Muscle layer of duodenum (tissue), 2 donors: ENCODE data around the gene DAPK2.
A peak's percentile ranks its signal among the peaks of the same experiment; 100 is the strongest.
"Not testable (repeated sequence)": the region's sequence is repeated elsewhere in the genome, so short reads cannot be mapped to it uniquely, and the experiment has no call there.

Source experiments
- H3K27ac ChIP-seq: one replicate; pipeline ENCODE4 v1.7.0; 2013; ENCODE audit warnings: mild to moderate bottlenecking, low read length
- H3K27me3 ChIP-seq: one replicate; pipeline ENCODE4 v1.7.0; 2013; ENCODE audit warnings: low read depth, mild to moderate bottlenecking, control low read depth, low read length
- H3K36me3 ChIP-seq, 2 donors: one replicate each; pipeline ENCODE4 v1.7.0; 2013; ENCODE audit warnings: low read length in 2 of 2, control low read depth in 1 of 2, mild to moderate bottlenecking in 1 of 2; ENCODE audit not compliant: insufficient read depth in 2 of 2, control insufficient read depth in 1 of 2
- H3K4me1 ChIP-seq, 2 donors: one replicate each; pipeline ENCODE4 v1.7.0; 2013; ENCODE audit warnings: low read length in 2 of 2, mild to moderate bottlenecking in 2 of 2, control low read depth in 1 of 2, moderate library complexity in 1 of 2; ENCODE audit not compliant: insufficient read depth in 2 of 2, control insufficient read depth in 1 of 2
- H3K4me3 ChIP-seq, 2 donors: one replicate each; pipeline ENCODE4 v1.7.0; 2013; ENCODE audit warnings: low read length in 2 of 2, low read depth in 1 of 2, mild to moderate bottlenecking in 1 of 2
- H3K9me3 ChIP-seq, 2 donors: one replicate each; pipeline ENCODE4 v1.7.0; 2013; ENCODE audit warnings: low read length in 2 of 2, control low read depth in 1 of 2, mild to moderate bottlenecking in 1 of 2; ENCODE audit not compliant: control insufficient read depth in 1 of 2
- donor health status: healthy.

Gene DAPK2

DNA sequence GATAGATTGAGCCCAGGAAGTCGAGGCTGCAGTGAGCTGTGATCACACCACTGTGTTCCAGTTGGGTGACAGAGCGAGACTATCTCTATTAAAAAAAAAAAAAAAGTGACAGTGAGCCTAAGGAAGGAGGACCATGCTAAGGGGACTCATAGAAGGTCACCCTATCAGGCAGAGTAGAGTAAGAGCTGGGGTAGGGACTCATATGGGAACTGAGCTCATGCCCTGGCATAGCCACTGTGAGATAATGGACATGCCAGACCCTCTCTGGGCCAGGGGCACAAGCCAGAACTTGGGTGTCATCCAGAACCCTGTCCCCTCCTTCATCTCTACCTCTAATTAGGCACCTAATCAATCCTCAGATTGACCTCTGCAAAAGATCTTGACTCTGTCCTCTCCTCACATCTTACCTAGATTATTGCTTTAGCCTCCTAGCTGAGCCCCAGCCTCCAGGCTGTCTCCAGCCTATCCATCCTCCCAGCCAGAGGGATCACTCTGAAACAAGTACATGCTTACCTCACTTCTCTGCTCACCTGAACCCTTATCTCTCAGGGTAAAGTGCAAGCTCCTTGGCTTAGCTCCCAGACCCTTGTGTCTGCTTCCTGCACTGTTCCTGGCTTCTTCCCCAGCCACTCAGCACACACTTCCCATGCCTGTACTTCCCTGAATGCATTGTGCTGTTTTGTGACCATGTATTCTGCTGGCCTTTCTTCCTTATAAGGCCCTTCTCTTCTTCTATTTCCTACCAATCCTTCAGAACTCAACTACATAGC is 76.4 kb downstream of the DAPK2 start:
- no peaks in the 10 kb centered on the region for H3K9me3 ChIP-seq
- H3K27me3 ChIP-seq: no peaks in the 10 kb centered on the region
- H3K27ac ChIP-seq: peak overlapping the region; percentile 86
- no peak overlapping the region for H3K4me3 ChIP-seq
- peaks cover 7 to 17% of the 10 kb centered on the region in 2 donors for H3K4me1 ChIP-seq
- H3K36me3 ChIP-seq: no peaks in the 10 kb centered on the region

DNA sequence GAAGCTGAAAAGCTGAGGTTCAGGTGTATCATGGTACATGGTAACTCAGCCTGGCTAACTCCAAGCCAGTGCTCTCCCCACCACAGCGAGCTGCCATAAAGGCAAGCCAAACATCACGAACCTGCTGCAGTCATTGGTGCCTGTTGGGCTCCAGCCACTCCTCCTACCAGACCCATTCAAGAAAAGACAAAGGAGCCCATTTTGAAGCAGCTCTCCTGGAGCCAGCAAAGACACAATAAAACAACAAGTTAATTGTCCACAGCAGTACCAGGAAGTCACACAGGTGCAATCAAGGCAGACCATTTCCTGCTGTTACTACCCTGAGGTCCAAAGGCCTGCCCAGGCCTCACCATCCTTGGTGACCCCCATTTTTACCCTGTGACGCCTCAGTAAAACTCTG is 77.6 kb downstream of the DAPK2 start:
- H3K9me3 ChIP-seq: no peaks in the 10 kb centered on the region
- no peak overlapping the region for H3K4me3 ChIP-seq
- peaks cover 4 to 17% of the 10 kb centered on the region in 2 donors for H3K4me1 ChIP-seq
- H3K36me3 ChIP-seq: no peaks in the 10 kb centered on the region
- no peak overlapping the region for H3K27ac ChIP-seq
- H3K27me3 ChIP-seq: no peaks in the 10 kb centered on the region

DNA sequence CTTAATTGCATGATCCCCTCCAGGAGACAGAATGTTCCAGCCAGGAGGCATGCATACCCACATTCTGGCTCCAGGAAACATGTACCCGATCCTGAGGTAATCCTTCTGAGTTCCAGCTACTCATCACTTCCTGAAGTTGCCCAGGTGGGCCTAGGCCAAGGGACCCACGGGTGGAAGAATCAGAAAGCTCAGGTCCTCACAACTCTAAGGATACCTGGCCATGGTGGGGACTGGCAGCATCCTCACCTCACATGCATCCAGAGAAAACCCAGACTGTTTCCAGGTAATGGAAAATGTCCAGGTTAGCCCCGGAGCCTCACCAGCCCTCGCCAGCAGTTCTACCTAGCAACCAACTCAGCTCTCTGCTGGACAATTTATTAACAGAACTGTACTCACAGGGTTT is 78.2 kb downstream of the DAPK2 start:
- Histone ChIP-seq H3K9me3 (no peaks in the 10 kb centered on the region), H3K4me3 (no peak overlapping the region), H3K4me1 (peaks cover 4 to 17% of the 10 kb centered on the region in 2 donors), H3K36me3 (no peaks in the 10 kb centered on the region), H3K27me3 (no peaks in the 10 kb centered on the region), H3K27ac (no peak overlapping the region)

DNA sequence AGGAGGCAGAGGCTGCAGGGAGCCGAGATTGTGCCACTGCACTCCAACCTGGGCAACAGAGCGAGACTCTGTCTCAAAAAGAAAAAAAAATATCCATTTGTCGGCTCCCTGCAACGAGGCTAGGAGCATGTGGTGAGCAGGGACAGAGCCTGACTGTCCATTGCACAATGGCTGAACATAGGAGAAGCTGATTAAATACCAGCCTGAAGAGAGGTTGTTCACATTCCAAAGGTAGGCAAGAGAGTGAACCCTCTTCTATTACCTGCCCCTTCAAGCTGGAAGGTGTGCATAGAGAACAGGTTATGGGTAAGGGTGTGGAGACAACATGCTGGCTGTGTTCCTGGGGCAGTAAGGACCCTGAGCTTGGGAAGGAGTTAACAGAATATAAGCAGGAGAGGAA is 78.7 kb downstream of the DAPK2 start:
- Histone ChIP-seq H3K27me3 (no peaks in the 10 kb centered on the region), H3K27ac (no peak overlapping the region), H3K9me3 (no peaks in the 10 kb centered on the region), H3K4me3 (no peak overlapping the region), H3K36me3 (no peaks in the 10 kb centered on the region), H3K4me1 (peaks cover 4 to 17% of the 10 kb centered on the region in 2 donors)

DNA sequence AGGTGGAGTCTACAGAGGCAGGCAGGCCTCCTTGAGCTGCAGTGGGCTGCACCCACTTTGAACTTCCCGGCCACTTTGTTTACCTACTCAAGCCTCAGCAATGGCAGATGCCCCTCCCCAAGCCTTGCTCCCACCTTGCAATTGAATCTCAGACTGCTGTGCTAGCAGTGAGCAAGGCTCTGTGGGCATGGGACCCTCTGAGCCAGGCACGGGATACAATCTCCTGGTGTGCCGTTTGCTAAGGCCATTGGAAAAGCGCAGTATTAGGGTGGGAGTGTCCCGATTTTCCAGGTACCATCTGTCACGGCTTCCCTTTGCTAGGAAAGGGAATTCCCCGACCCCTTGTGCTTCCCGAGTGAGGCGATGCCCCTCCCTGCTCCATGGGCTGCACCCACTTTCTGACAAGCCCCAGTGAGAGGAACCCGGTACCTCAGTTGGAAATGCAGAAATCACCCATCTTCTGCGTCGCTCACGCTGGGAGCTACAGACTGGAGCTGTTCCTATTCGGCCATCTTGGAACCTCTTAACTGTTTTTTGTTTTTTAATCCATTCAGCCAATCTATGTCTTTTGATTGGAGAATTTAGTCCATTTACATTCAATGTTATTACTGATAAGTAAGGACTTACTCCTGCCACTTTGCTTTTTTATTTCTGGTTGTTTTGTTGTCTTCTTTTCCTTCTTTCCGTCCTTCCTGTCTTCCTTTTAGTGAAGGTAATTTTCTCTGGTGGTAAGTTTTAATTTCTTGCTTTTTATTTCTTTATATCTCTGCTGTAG is 83.2 kb downstream of the DAPK2 start:
- H3K36me3 ChIP-seq, H3K27ac ChIP-seq, H3K9me3 ChIP-seq, H3K4me3 ChIP-seq, H3K4me1 ChIP-seq, H3K27me3 ChIP-seq: not testable (repeated sequence)

DNA sequence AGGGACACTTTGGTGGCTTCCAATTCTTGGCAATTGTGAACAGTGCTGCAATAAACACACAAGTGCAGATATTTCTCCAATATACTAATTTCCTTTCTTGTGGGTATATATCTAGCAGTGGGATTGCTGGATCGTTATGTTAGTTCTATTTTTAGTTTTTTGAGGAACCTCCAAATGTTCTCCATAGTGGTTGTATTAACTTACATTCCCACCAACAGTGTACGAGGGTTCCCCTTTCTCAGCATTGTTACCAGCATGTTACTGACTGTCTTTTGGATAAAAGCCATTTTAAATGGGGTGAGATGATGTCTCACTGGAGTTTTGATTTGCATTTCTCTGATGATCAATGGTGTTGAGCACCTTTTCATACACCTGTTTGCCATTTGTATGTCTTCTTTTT is 92.8 kb downstream of the DAPK2 start:
- no peak overlapping the region for H3K4me3 ChIP-seq
- H3K4me1 ChIP-seq: peaks cover 0 to 4% of the 10 kb centered on the region in 2 donors
- no peak overlapping the region for H3K27ac ChIP-seq
- H3K9me3 ChIP-seq: no peaks in the 10 kb centered on the region
- H3K36me3 ChIP-seq: no peaks in the 10 kb centered on the region
- no peaks in the 10 kb centered on the region for H3K27me3 ChIP-seq

DNA sequence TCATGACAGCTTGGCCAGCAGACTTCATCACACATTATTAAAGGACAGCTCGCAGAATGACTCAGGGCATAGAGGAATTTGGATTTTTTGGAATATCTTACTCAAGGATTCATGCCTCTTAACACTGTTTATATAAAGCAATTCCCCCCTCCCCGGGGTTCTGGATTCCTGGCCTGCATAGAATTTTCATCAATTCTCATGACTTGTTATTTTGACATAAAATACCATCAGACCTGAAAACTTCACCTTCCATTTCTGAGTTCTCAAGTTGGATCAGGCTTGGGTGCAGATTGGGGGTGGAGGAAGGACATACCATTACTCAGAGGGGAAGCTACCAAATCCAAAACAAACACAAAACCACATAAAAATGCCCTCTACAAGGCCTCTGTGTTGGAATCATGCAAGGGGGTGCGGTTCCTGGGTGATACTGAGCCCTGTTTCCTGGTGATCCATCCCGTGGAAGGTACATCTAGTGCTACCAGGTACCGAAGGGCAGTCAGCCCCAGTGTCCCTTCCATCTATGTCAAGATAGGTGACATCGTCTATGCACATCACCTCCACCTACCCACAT is 95.3 kb downstream of the DAPK2 start:
- H3K4me3 ChIP-seq: no peak overlapping the region
- no peaks in the 10 kb centered on the region for H3K36me3 ChIP-seq
- no peaks in the 10 kb centered on the region for H3K27me3 ChIP-seq
- H3K4me1 ChIP-seq: peaks cover 0 to 4% of the 10 kb centered on the region in 2 donors
- H3K27ac ChIP-seq: no peak overlapping the region
- no peaks in the 10 kb centered on the region for H3K9me3 ChIP-seq

DNA sequence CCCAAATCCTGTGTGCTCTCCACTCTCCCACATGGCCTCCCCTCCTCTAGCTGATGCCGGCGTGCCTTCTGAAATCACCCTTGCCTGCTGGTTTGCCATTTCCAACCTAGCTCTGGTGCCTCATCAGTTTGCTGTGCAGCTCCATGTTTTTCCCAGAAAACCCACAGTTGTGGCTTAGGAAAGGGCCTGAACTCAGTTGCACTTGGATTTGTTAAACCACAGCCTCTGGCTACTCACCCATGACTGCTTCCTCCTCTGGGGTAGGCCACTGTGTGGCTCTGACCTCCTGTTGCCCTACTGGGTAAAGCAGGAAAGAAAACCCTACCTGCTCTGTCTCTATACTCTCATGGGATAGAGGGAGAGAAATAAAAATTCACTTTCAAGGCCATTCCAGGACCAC is 97.3 kb downstream of the DAPK2 start:
- Histone ChIP-seq H3K27ac (no peak overlapping the region), H3K36me3 (no peaks in the 10 kb centered on the region), H3K4me1 (peaks cover 0 to 8% of the 10 kb centered on the region in 2 donors), H3K27me3 (no peaks in the 10 kb centered on the region), H3K4me3 (no peak overlapping the region), H3K9me3 (no peaks in the 10 kb centered on the region)

DNA sequence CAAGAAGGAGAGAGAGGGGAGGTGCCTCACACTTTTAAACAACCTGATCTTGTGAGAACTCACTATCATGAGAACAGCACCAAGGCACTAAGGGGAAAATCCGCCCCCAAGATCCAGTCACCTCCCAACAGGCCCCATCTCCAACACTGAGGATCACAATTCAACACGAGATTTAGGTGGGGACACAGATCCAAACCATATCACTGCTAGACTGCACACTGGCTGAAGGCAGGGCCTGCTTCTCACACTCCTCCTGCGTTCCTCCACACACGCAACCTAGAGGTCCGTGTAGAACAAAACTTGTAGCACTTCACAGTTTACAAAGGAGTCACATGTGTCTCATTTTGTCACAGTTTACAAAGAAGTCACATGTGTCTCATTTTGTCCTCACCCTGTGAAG is 97.8 kb downstream of the DAPK2 start:
- Histone ChIP-seq H3K4me3 (no peak overlapping the region), H3K27ac (no peak overlapping the region), H3K9me3 (no peaks in the 10 kb centered on the region), H3K4me1 (peaks cover 0 to 8% of the 10 kb centered on the region in 2 donors), H3K36me3 (no peaks in the 10 kb centered on the region), H3K27me3 (no peaks in the 10 kb centered on the region)

DNA sequence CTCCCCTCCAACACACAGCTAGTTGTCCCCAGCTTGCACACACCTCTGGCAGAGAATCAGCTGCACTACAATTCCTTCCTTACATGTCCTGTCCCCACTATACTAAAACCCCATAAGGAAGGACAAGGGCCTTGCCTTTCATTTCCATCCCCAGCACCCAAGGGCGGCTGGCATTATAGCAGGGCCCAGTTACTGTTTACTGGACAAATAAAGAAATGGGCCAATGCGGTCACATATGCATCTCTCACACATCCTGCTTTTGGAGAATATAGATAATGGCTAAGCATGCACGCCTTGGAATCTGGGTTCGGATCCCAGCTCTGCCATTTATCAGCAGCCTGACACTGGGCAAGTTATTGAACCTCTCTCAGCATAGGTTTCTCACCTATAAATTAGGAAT is 99.1 kb downstream of the DAPK2 start:
- Histone ChIP-seq H3K27ac (no peak overlapping the region), H3K4me1 (peaks cover 0 to 7% of the 10 kb centered on the region in 2 donors), H3K36me3 (no peaks in the 10 kb centered on the region), H3K27me3 (no peaks in the 10 kb centered on the region), H3K9me3 (no peaks in the 10 kb centered on the region), H3K4me3 (no peak overlapping the region)

DNA sequence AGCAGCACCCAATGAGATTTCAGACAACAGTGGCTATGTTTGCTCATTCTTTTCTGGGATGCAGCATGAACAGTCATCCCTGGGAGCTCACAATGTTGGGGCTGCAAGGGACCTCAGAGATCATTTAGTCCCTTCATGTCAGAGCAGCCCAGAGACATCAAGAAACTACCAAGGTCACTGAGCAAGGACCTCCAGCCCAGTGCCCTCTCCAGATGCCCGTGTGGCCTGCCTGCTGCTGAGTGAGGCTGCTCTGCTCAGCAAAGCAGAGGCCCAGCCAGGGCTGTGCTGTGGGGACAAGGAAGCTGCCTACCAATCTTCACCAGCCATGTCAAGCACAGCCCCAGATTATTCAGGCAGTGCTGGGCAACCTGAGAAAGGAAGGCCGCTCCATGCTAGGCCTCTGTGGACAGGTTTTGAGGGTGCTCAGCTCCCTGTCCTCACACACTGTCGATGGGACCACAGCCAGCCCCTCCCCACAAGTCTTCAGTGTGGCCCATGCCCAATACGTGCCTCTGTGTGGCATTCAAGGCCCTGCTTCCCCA is 99.7 kb downstream of the DAPK2 start:
- Histone ChIP-seq H3K4me1 (peaks cover 0 to 4% of the 10 kb centered on the region in 2 donors), H3K27ac (no peak overlapping the region), H3K9me3 (no peaks in the 10 kb centered on the region), H3K4me3 (no peak overlapping the region), H3K27me3 (no peaks in the 10 kb centered on the region), H3K36me3 (no peaks in the 10 kb centered on the region)
